HG02623 (cell line): ENCODE measurements around the gene ATP13A5.

Source experiments
- ATAC-seq: cut with Tn5 transposase; IDR thresholded peaks from one replicate; pipeline ENCODE4 v1.9.1; 2021; ENCODE audit warnings: moderate library complexity; ENCODE audit not compliant: unreplicated experiment

The ATP13A5 gene, protein sequence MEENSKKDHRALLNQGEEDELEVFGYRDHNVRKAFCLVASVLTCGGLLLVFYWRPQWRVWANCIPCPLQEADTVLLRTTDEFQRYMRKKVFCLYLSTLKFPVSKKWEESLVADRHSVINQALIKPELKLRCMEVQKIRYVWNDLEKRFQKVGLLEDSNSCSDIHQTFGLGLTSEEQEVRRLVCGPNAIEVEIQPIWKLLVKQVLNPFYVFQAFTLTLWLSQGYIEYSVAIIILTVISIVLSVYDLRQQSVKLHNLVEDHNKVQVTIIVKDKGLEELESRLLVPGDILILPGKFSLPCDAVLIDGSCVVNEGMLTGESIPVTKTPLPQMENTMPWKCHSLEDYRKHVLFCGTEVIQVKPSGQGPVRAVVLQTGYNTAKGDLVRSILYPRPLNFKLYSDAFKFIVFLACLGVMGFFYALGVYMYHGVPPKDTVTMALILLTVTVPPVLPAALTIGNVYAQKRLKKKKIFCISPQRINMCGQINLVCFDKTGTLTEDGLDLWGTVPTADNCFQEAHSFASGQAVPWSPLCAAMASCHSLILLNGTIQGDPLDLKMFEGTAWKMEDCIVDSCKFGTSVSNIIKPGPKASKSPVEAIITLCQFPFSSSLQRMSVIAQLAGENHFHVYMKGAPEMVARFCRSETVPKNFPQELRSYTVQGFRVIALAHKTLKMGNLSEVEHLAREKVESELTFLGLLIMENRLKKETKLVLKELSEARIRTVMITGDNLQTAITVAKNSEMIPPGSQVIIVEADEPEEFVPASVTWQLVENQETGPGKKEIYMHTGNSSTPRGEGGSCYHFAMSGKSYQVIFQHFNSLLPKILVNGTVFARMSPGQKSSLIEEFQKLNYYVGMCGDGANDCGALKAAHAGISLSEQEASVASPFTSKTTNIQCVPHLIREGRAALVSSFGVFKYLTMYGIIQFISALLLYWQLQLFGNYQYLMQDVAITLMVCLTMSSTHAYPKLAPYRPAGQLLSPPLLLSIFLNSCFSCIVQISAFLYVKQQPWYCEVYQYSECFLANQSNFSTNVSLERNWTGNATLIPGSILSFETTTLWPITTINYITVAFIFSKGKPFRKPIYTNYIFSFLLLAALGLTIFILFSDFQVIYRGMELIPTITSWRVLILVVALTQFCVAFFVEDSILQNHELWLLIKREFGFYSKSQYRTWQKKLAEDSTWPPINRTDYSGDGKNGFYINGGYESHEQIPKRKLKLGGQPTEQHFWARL

GRCh38 chr3:193378706-193379105 is at the start of gene ATP13A5:
Gene ATP13A5, minus strand, starts transcription at chr3:193378753. Its CDS starts 28 bp downstream, at chr3:193378725.
- no peak for ATAC-seq

GRCh38 chr3:193418576-193419373 is 40.2 kb upstream of the ATP13A5 start:
- no peak for ATAC-seq

GRCh38 chr3:193416629-193417028 is 38.1 kb upstream of the ATP13A5 start:
- ATAC-seq = no peak

- no peak for ATAC-seq
These were observed 29.1 kb upstream of the ATP13A5 start for GRCh38 chr3:193407688-193408087.

DNA sequence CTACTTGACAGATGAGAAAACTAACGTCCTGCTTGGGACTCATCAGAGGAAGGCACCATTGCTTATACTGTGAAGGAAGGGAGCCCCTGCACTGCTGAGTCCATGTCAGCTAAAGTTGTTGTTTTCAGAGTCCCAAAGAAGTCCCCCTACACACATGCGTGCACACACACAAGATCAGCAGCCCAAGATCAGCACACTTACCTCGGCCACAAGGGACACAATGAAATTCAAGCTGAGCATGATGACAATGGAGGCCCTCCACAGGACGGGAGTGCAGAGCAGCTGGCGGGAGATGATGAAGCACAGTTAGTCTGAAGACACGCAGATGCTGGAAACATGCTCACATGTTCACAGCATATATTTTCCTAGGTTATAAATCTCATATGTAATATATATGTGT is 28.6 kb upstream of the ATP13A5 start:
- no peak for ATAC-seq

GRCh38 chr3:193403307-193403706 is 24.8 kb upstream of the ATP13A5 start:
- ATAC-seq = no peak

- no peak for ATAC-seq
These were observed 21.8 kb upstream of the ATP13A5 start for GRCh38 chr3:193400304-193400703.

DNA sequence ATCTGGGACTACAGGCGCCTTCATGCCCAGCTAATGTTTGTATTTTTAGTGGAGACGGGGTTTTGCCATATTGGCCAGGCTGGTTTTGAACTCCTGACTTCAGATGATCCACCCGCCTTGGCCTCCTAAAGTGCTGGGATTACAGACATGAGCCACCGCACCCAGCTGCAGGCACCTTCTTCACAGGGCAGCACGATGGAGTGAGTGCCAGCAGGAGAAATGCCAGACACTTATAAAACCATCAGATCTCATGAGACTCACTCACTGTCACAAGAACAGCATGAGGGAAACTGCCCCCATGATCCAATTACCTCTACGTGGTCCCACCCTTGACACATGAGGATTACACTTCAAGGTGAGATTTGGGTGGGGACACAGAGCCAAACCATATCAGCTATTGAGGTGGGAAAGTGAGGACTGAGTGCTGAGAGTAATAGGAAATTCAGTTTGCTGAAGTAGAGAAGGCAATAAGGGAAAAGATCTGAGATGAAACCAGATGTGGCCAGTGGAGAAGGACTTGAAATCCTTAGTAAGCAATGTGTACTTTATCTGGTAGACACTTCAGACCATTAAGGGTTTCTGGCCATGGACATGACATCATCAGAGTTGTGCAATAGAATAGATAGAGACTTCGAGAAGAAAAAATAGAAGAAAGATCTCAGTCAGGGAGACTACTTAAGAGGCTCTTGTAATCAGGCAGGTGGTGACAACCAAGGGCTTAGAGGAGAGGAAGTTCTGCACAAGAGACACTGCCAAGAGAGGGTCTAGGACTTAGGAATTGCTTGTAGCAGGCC is 18.1 kb upstream of the ATP13A5 start:
- no peak for ATAC-seq

GRCh38 chr3:193391902-193392301 is 13.3 kb upstream of the ATP13A5 start:
- ATAC-seq = no peak

GRCh38 chr3:193389335-193389734 is 10.8 kb upstream of the ATP13A5 start:
- no peak for ATAC-seq

DNA sequence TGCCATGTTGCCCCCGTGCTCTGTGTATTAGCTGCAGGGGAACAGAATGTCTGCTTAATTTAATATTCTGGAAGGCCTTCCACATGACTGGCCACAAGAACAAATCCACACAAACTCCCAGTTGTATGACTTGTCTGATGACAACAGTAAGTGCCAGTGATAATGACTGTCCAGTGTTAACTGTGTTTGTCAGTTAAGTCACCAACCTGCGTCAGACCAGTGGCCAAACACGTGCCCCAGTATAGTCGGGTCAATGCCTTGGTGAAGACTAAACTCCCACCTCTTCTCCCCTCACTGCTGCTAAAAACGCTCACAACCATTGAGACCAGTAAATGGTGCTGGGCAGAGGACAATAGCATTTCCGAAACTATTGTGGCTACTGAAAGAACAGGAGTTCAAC is 9.8 kb upstream of the ATP13A5 start:
- ATAC-seq = no peak

DNA sequence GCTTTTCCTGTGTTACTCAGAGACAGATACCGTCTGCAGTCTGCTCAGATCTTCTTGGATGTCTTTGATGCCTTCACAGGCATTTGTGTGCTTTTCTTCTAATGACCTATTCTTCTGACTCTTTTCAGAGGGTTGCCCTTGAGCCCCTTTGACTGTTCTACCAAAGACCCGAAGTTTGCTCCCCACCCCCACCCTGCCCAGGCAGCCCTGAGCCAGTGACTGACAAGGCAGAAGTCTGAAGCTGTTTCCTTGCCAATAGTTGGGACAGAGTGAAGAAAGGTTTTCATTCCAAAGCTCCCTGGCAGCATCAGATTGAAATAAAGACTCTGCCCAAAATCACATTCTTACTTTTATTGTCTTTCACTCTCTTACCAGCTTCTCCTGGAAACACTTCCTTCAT is 9.0 kb upstream of the ATP13A5 start:
- ATAC-seq = no peak

DNA sequence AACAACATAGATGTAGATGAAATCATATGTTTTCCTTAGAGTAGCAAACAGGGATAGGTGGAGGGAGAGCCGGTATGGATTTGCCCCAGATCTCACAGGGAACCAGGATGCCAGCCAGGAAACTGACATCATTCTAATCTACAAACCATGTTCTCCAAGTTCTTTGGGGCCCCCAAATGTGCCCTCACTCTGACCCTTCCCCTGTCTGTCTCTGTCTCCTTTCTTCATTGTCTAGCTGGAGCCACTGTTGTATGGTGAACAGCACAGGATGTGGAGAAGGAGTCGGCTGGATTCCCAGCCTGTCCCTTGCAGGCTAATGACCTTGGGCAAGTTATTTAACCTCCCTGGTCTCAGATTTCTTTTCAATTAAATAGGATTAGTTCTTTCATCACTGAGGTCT is 962 bp downstream of the ATP13A5 start:
- ATAC-seq = no peak

GRCh38 chr3:193375614-193376013 is 2.9 kb downstream of the ATP13A5 start:
- no peak for ATAC-seq

DNA sequence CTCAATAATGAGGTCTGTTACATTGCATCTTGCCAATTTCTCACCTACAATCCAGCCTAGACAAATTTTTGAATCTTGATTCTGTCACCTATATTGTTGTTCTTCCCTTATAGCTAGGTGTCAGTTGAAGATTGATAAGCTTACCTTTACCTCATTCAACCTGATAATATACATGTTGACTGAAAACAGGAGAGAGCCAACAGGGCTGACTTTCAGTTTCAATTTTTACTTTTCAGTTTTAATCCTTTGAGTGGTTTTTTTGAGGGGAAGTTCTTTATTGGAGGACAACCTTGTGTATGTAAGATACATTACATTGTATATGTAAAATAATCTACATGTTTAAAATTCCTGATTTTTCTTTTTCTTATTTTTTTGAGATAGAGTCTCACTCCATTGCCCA is 5.8 kb downstream of the ATP13A5 start:
- ATAC-seq = no peak

- no peak for ATAC-seq
These were observed 10.7 kb downstream of the ATP13A5 start for GRCh38 chr3:193367868-193368267.

DNA sequence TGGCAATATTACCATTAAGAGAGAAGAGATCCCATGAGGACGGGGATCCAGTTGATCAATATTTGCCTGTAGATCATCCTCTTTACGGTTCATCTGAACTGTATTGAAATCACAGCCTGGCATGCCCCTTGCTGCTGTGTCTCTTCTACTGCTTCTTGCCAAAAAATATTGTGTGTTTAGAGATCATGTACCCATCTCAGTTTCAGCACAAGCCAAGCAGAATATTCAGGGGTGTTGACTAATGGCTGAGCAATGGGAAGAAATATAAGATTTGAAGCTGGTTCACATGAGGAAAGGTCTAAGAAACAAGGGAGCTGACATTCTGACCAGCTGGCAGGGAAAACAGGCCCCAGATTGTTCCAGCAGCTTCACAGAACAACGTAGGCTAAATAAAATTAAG is 21.3 kb downstream of the ATP13A5 start:
- ATAC-seq = no peak

GRCh38 chr3:193354423-193354822 is 24.1 kb downstream of the ATP13A5 start:
- no peak for ATAC-seq

GRCh38 chr3:193350744-193351143 is 27.8 kb downstream of the ATP13A5 start:
- ATAC-seq = no peak

GRCh38 chr3:193348686-193349085 is 29.9 kb downstream of the ATP13A5 start:
- no peak for ATAC-seq
